GM21528 (cell line): ENCODE measurements around the gene ITPKC.

Source experiments
- ATAC-seq: cut with Tn5 transposase; IDR thresholded peaks from one replicate; pipeline ENCODE4 v1.9.1; 2021; ENCODE audit warnings: mild to moderate bottlenecking, moderate library complexity; ENCODE audit not compliant: unreplicated experiment, low FRiP score

ITPKC gene

GRCh38 chr19:40716482-40717324, at the start of gene ITPKC, which contains the start of gene COQ8B:
Gene ITPKC (plus strand): TSS chr19:40717112. CDS start chr19:40717136, 24 bp downstream.
Gene COQ8B (minus strand): TSS chr19:40716886. CDS start chr19:40714632, 2,254 bp downstream.
- peak; percentile 72 for ATAC-seq

GRCh38 chr19:40667602-40668001, 49.3 kb upstream of the ITPKC start:
- ATAC-seq, result no peak

- no peak for ATAC-seq
Measured at GRCh38 chr19:40668991-40669614, 47.8 kb upstream of the ITPKC start.

GRCh38 chr19:40671404-40671803, 45.5 kb upstream of the ITPKC start:
- no peak for ATAC-seq

- no peak for ATAC-seq
Measured at GRCh38 chr19:40672038-40672437, 44.9 kb upstream of the ITPKC start.

GRCh38 chr19:40672573-40673299, 44.2 kb upstream of the ITPKC start:
- no peak for ATAC-seq

GRCh38 chr19:40673397-40673796, 43.5 kb upstream of the ITPKC start:
- ATAC-seq, result no peak

GRCh38 chr19:40674291-40674690, 42.6 kb upstream of the ITPKC start:
- ATAC-seq, result no peak

- no peak for ATAC-seq
Measured at GRCh38 chr19:40677156-40677555, 39.8 kb upstream of the ITPKC start.

- no peak for ATAC-seq
Measured at GRCh38 chr19:40681039-40681438, 35.9 kb upstream of the ITPKC start.

GRCh38 chr19:40682431-40682964, 34.4 kb upstream of the ITPKC start:
- no peak for ATAC-seq

- no peak for ATAC-seq
Measured at GRCh38 chr19:40683437-40683836, 33.5 kb upstream of the ITPKC start.

GRCh38 chr19:40684280-40684679, 32.6 kb upstream of the ITPKC start:
- ATAC-seq, result no peak

GRCh38 chr19:40685016-40685526, 31.8 kb upstream of the ITPKC start:
- no peak for ATAC-seq

- no peak for ATAC-seq
Measured at GRCh38 chr19:40685563-40685962, 31.3 kb upstream of the ITPKC start.

- no peak for ATAC-seq
Measured at GRCh38 chr19:40686882-40687524, 29.9 kb upstream of the ITPKC start.

- no peak for ATAC-seq
Measured at GRCh38 chr19:40687525-40688016, 29.3 kb upstream of the ITPKC start.

- no peak for ATAC-seq
Measured at GRCh38 chr19:40688309-40688708, 28.6 kb upstream of the ITPKC start.

- ATAC-seq, result no peak
Measured at GRCh38 chr19:40688987-40689338, 27.9 kb upstream of the ITPKC start.
